Activated CD4-positive, CD25-positive, alpha-beta regulatory T cell (primary cell): Measurements from ENCODE around the gene NIPA2.
A peak's percentile ranks its signal among the peaks of the same experiment; 100 is the strongest.
"Not testable (repeated sequence)": the region's sequence is repeated elsewhere in the genome, so short reads cannot be mapped to it uniquely, and the experiment has no call there.

ENCODE experiments used
- DNase-seq, 4 experiments: peaks; one replicate each; lab custom pipeline; 2025; lab: John Stamatoyannopoulos, UW

The NIPA2 gene

GRCh38 chr15:22838292-22839042 lies at the start of gene NIPA2:
TSS of gene NIPA2 (plus strand) at chr15:22838666. CDS start at chr15:22851732, 13,066 bp downstream.
- DNase-seq, result peak; percentile 96 to 99 (median 98)

DNA sequence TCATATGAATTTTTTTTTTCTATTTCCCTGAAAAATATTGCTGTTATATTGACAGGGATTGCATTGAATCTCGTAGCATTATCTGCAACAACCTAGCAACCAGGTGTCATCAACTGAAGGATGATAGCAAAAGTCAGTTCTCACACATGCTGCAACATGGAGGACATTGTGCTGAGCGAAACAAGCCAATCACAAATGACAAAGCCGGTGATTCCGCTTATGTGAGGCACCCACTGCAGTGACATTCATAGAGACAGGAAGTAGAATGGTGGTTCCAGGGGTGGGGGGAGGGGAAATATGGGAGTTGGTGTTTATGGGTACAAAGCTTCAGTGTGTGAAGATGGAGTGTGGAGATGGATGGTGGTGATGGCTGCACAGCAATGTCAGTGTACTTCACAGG lies 44.4 kb upstream of the NIPA2 start:
- no peak for DNase-seq

GRCh38 chr15:22794621-22795167 lies 43.8 kb upstream of the NIPA2 start:
- DNase-seq, result no peak

DNA sequence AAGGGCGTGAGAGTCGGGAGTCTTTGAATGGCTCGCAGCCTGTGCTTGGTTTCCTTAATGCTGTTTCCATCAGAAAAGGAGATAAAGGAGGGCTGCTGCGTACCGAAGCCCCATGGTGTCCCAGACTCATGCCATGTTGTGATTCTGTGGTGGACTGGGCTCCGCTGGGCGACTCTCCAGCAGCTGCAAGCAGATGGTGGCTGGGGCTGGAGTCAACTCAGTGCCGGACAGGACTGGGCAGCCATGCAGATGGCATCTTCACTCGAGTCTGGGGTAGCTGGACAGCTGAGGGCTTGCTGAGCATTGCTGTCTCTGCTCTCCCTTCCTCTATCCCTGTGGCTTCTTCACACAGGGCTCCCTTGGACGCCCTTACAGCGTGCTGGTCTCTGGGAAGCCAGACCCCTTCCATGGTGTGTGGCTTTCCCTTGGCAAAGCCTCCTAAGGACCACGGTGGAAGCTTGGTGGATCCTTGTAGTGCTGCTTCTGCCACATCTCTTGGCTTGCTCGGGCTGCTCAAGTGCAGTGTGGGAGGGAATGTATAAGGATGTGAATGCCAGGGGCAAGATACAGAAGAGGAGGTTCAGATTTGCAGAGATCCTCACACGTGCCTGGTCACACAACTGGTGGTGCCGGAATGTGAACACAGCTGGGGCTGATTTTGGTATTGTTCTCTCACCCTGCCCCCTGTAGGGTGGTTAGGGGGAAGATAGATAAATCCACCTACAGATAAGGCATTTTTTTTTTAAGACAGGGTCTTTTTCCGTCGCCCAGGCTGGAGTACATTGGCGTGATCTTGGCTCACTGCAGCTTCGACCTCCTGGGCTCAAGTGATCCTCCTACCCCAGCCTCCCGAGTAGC lies 43.0 kb upstream of the NIPA2 start:
- DNase-seq, result no peak

DNA sequence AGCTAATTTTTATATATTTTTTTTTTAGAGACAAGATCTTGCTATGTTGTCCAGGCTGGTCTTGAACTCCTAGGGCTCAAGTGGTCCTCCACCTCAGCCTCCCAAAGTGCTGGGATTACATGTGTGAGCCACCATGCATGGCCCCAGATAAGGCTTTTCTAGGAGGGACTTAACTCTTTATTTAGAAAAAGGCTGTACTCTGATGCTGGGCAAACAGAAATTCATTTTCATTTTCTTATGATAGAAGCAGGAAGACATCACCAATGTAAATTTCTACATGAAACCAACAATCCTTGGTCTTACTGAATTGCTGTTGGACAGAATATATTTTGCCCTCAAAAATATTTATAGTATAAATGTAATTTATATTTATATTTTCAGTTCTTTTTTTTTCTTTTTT lies 42.4 kb upstream of the NIPA2 start:
- DNase-seq, result no peak

DNA sequence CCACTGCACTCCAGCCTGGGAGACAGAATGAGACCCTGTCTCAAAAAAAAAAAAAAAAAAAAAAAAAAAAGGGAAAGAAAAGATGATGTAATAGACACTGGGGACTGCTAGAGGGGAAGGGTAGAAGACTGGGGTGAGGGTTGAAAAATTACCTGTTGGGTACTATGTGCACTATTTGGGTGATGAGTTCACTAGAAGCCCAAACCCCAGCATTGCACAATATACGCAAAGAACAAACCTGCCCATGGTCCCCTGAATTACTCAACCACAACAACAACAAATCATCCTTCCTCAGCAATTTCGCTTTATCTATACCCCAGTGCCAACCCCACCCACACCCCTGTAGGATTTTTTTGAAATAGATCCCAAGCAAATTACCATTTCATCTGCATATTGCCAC lies 38.6 kb upstream of the NIPA2 start:
- DNase-seq, result no peak

DNA sequence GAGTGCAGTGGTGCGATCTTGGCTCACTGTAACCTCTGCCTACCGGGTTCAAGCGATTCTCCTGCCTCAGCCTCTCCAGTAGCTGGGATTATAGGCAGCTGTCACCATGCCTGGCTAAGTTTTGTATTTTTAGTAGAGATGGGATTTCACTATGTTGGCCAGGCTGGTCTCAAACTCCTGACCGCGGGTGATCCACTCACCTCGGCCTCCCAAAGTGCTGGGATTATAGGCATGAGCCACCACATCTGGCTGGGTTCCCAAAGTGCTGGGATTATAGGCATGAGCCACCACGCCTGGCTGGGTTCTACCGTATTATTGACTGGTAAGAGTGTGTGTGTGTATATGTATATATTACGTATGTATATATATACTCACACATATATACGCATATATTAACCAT lies 35.5 kb upstream of the NIPA2 start:
- DNase-seq, result not testable (repeated sequence)

DNA sequence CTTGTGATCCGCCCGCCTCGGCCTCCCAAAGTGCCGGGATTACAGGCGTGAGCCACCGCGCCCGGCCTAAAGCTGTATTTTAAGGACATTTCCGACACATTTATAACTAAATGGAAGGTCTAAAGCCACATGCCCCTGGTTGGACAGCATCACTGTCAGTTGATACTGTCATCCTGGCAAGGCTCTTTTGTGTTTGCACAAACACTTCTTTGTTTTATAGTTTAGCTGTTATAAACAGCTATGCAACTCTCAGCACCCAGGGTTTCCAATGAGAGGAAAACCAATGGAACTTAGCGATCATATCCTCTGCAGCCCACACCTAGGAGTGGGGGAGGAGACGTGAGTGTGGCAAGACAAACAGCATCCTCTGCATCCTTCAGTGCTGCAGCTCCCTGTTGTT lies 32.3 kb upstream of the NIPA2 start:
- DNase-seq, result no peak

DNA sequence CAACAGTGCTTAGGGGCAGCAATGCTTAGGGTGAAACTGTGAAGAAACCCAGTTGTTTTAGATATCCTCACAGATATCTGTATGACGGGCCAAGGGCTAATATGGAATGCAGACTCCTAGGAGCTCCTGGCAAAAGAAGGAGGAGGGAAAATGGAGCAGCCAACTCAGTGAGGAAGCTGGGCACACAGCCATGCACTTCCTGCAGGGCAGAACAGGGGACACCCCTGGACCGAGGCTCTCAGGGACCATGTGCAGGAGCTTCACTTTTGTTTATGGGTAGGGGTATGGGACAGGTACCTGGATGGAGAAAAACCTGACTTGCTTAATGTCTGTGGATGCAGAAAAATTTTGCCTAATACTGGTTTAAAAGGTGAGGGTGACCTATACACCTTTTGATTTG lies 31.8 kb upstream of the NIPA2 start:
- no peak for DNase-seq

- not testable (repeated sequence) for DNase-seq
These were observed 30.6 kb upstream of the NIPA2 start for GRCh38 chr15:22807831-22808230.

GRCh38 chr15:22808240-22808639 lies 30.2 kb upstream of the NIPA2 start:
- no peak for DNase-seq

GRCh38 chr15:22808761-22809280 lies 29.6 kb upstream of the NIPA2 start:
- no peak for DNase-seq

DNA sequence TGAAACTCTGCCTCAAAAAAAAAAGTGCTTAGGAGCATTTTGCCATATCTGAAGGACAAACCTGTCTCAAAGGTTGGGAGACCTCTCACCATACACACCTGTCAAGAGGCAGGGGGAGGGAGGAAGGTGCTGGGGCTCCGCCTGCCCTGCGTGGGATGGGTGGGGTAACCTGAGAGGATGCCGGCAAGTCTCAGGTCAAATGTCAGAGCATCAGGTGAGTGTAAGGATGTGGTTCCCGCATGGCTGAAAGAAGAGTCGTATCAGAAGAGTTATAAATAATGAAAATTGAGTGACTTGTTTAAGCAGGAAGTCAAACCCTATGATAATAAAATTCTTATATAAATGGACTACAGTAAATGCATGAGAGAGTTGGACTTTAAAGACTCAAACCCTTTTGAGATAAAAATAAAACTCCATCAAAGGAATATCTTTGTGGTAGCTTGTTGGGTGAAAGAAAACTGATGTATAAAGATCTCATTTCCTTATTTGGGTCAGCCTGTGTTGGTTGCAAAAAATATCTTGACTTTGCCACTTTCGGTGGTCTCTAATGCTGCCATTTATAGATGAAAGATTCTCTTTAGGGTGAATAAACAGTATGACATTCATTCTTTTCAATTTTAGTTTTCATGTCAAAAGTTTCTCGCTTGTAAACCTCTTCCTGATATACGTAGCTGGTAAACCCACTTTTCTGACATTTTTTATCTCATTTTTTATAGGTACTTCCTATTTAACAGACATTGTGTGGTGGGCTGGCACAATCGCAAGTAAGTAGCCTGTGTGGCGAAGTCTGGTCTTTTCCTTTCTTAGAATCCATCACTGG lies 28.2 kb upstream of the NIPA2 start:
- no peak for DNase-seq

DNA sequence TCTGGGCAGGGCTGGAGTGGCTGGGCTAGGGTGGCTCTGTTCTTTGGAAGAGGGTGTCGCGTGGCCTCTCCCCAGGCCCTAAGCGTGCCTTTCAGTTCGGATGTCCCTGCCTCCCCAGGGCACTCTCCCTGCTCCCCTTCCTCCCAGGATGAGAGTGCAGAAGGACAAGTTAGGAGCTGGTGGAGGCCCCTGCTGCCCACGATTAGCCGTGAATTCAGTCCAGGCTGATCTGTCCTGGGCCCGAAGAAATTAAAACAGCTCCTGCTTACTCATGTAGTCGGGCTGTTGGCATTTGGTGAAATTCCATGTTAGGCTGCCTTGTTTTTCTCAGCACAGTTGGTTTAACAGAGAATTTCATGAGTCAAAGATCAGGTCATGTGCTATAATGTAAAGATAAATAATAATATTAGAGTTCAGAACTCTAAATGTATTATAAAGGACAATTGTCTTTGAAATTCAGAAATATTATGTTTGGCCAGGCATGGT lies 27.6 kb upstream of the NIPA2 start:
- DNase-seq, result no peak

DNA sequence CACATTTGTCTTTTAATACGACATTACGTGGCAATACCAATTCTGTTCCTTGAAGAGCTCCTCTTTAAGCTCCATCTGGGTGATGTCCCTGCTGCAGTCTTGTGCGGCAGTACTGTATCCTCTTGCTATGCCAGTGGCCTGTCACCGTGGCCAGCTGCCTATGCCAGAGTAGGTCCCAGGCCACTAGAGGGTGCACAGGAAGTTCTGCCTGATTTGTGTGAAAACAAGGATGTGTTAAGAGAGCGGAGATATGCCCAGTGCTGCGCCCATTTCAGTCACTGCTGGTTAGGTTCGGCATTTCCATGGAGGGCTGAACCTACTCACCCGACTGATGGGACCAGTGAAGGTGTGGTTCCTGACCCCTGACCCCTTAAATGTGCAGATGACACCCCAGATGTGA lies 26.8 kb upstream of the NIPA2 start:
- no peak for DNase-seq

- DNase-seq, result no peak
These were observed 24.6 kb upstream of the NIPA2 start for GRCh38 chr15:22813844-22814243.

DNA sequence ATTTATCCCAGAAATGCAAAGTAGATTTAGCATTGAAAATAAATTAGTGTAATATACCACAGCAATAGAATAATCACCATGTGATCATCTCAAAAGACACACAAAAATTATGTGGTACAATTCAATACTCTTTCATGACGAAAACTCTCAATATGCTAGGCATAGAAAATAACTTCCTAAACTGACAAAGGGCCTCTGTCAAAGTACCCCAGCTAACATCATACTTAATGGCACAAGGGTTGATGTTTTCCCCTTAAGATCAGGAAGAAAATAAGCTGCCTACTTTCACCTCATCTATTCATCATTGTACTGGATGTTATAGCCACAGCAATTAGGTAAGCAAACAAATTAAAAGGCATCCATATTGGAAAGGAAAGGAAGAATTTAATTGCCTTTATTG lies 22.7 kb upstream of the NIPA2 start:
- DNase-seq, result no peak

GRCh38 chr15:22819651-22820050 lies 18.8 kb upstream of the NIPA2 start:
- DNase-seq, result no peak

- no peak for DNase-seq
These were observed 14.9 kb upstream of the NIPA2 start for GRCh38 chr15:22823495-22824128.

DNA sequence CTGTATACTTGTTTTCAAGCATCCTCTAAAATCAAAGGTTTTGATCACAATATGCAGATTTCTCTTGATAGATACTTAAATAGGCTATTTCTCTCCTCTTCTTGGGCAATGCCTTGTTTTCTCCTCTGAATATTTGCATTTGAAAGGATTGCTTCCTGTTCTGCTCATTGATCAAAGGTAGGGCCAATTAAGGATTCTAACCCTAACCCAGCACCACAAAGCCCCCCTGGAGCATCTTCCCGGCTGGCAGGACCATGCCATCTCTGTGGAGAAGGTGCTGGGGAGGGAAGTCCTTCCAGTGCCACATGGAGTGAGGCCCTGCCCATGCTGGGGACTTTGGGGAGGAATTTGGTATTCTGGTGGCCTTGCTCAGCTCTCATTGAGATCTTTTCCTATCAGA lies 11.3 kb upstream of the NIPA2 start:
- no peak for DNase-seq

GRCh38 chr15:22831473-22831872 lies 7.0 kb upstream of the NIPA2 start:
- no peak for DNase-seq
